GM23248 (cell line): ENCODE measurements around the gene SMIM3. TPM values are rescaled to one million over a fixed set of nuclear protein-coding genes. Genes with fewer than 3 reads are reported as not detected.
"Not testable (repeated sequence)": the region's sequence is repeated elsewhere in the genome, so short reads cannot be mapped to it uniquely, and the experiment has no call there.

ENCODE experiments used
- DNase-seq: peaks from one replicate; pipeline ENCODE4 v3.0.0-alpha.2; 2015
- H2AFZ ChIP-seq: fragments of 200-600 bp; sonication (generic); 2 replicates; pipeline ENCODE4 v1.6.1; 2016; ENCODE audit warnings: antibody characterized with exemption
- H3F3A ChIP-seq: fragments of 200-600 bp; sonication (generic); 2 replicates; pipeline ENCODE4 v1.6.1; 2016; ENCODE audit warnings: mild to moderate bottlenecking, antibody characterized with exemption, mixed run types; ENCODE audit not compliant: insufficient read depth
- H3K27ac ChIP-seq: fragments of 200-600 bp; sonication (generic); 2 replicates; pipeline ENCODE4 v1.5.1; 2016; ENCODE audit warnings: mild to moderate bottlenecking
- H3K27me3 ChIP-seq: fragments of 200-600 bp; sonication (generic); replicated peaks from 2 replicates; pipeline ENCODE4 v1.6.1; 2016; ENCODE audit warnings: mild to moderate bottlenecking; ENCODE audit not compliant: insufficient read depth
- H3K36me3 ChIP-seq: fragments of 200-600 bp; sonication (generic); 2 replicates; pipeline ENCODE4 v1.6.1; 2016; ENCODE audit warnings: low read depth, mild to moderate bottlenecking
- H3K4me1 ChIP-seq: fragments of 200-600 bp; sonication (generic); 2 replicates; pipeline ENCODE4 v1.6.1; 2016; ENCODE audit warnings: mild to moderate bottlenecking; ENCODE audit not compliant: insufficient read depth
- H3K4me2 ChIP-seq: fragments of 200-600 bp; sonication (generic); one replicate; pipeline ENCODE4 v1.6.1; 2016; ENCODE audit warnings: mild to moderate bottlenecking; ENCODE audit not compliant: unreplicated experiment
- H3K4me3 ChIP-seq: fragments of 200-600 bp; sonication (generic); 2 replicates; pipeline ENCODE4 v1.5.1; 2016; ENCODE audit warnings: mild to moderate bottlenecking
- H3K79me2 ChIP-seq: fragments of 200-600 bp; sonication (generic); 2 replicates; pipeline ENCODE4 v1.6.1; 2016; ENCODE audit warnings: mild to moderate bottlenecking; ENCODE audit not compliant: insufficient read depth
- H3K9ac ChIP-seq: fragments of 200-600 bp; sonication (generic); 2 replicates; pipeline ENCODE4 v1.6.1; 2016; ENCODE audit warnings: mild to moderate bottlenecking
- H3K9me2 ChIP-seq: fragments of 200-600 bp; sonication (generic); 2 replicates; pipeline ENCODE4 v1.6.1; 2016; ENCODE audit warnings: mixed run types, mild to moderate bottlenecking, moderate library complexity; ENCODE audit not compliant: insufficient read depth
- H3K9me3 ChIP-seq: fragments of 200-600 bp; sonication (generic); one replicate; pipeline ENCODE4 v1.6.1; 2017; ENCODE audit warnings: low read depth
- H4K20me1 ChIP-seq: fragments of 200-600 bp; sonication (generic); 2 replicates; pipeline ENCODE4 v1.6.0; 2016; ENCODE audit not compliant: insufficient read depth
- EZH2 ChIP-seq: fragments of 200-600 bp; sonication (generic); IDR thresholded peaks from 2 replicates; pipeline ENCODE4 v1.6.1; 2018; ENCODE audit warnings: antibody characterized with exemption, mild to moderate bottlenecking; ENCODE audit not compliant: insufficient read depth, poor library complexity, severe bottlenecking
- EZH2phosphoT487 ChIP-seq: fragments of 200-600 bp; sonication (generic); IDR thresholded peaks from 2 replicates; pipeline ENCODE4 v1.6.1; 2018; ENCODE audit warnings: antibody characterized with exemption, moderate library complexity, mild to moderate bottlenecking, low read depth; ENCODE audit not compliant: insufficient read depth
- whole genome bisulfite sequencing, 2 experiments: methylation state at CpG; one replicate each; pipeline ENCODE4 v1.1.6; 2015 to 2017; ENCODE audit warnings: low lambda C conversion rate in 2 of 2, low coverage in 1 of 2; ENCODE audit errors: missing lambda C conversion rate in 2 of 2; 5-methylcytosine and 5-hydroxymethylcytosine counted together
- in situ Hi-C: fragments of 300-500 bp; cut with MboI; formaldehyde crosslinking; loops from 2 replicates; pipeline ENCODE4 v1.15.0; 2020
- polyA plus RNA-seq: library from polyadenylated mRNA; unstranded; fragments of >200 nt; fragmentation: Nextera tagmentation; extraction: Ambion mirVana; gene quantifications from 2 replicates; pipeline ENCODE4 v1.2.1, GENCODE V29; 2016
- total RNA-seq: library from RNA; depleted of rRNA; stranded (reverse); fragments of >200 nt; shearing (Covaris generic); gene quantifications from 2 replicates; pipeline ENCODE4 v1.2.3, GENCODE V29; 2014

SMIM3 gene
- total and polyA plus RNA-seq, 2 experiments from 2014 or later = 73.8 to 88.3 TPM

DNA sequence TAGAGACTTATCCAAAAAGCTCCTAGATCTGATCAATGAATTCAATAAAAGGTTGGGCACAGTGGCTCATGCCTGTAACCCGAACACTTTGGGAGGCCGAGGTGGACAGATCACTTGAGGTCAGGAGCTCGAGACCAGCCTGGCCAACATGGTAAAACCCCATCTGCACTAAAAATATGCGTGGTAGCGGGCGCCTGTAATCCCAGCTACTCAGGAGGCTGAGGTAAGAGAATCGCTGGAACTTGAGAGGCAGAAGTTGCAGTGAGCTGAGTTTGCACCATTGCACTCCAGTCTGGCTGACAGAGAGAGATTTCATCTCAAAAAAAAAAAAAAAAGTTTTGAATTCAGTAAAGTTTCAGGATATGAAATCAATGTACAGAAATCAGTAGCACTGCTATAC is 39.7 kb upstream of the SMIM3 start:
- WGBS, 2 experiments = 98 to 99% methylated on average over 7 of the region's 7 CpGs
- Histone ChIP-seq H3K9me2 (no peaks in the 10 kb centered on the region), H3K4me1 (no peaks in the 10 kb centered on the region), H3F3A (no peaks in the 10 kb centered on the region), H3K27me3 (no peaks in the 10 kb centered on the region), H4K20me1 (no peaks in the 10 kb centered on the region; the same call in 1 of the 2 replicates), H3K27ac (no peak overlapping the region), H3K36me3 (peaks cover 33% of the 10 kb centered on the region), H3K79me2 (peaks cover 100% of the 10 kb centered on the region), H3K4me2 (no peak overlapping the region), H3K9ac (no peak overlapping the region), H3K4me3 (no peak overlapping the region), H3K9me3 (no peaks in the 10 kb centered on the region), H2AFZ (no peak overlapping the region)
- in situ Hi-C loops = no loop called here
- TF ChIP-seq EZH2 (no peak), EZH2phosphoT487 (no peak)
- no peak for DNase-seq

- Histone ChIP-seq H3K79me2 (peaks cover 93% of the 10 kb centered on the region), H3K9me3 (no peaks in the 10 kb centered on the region), H3K9me2 (no peaks in the 10 kb centered on the region), H3K27ac (no peak overlapping the region), H3K36me3 (peaks cover 33% of the 10 kb centered on the region), H3K4me1 (no peaks in the 10 kb centered on the region), H4K20me1 (peaks cover 3% of the 10 kb centered on the region; the same call in 1 of the 2 replicates), H3F3A (no peaks in the 10 kb centered on the region), H3K27me3 (no peaks in the 10 kb centered on the region), H2AFZ (no peak overlapping the region), H3K4me2 (no peak overlapping the region), H3K4me3 (no peak overlapping the region), H3K9ac (no peak overlapping the region)
- DNase-seq = no peak
- in situ Hi-C loops = no loop called here
- TF ChIP-seq EZH2phosphoT487 (no peak), EZH2 (no peak)
These were observed 37.6 kb upstream of the SMIM3 start for GRCh38 chr5:150740992-150741391.

GRCh38 chr5:150742455-150743141 is 36.0 kb upstream of the SMIM3 start:
- DNase-seq, in situ Hi-C loops, H3K4me1 ChIP-seq, H3K9me3 ChIP-seq, H3F3A ChIP-seq, H2AFZ ChIP-seq, H4K20me1 ChIP-seq, H3K27me3 ChIP-seq, H3K9ac ChIP-seq, H3K4me2 ChIP-seq, H3K9me2 ChIP-seq, H3K27ac ChIP-seq, H3K4me3 ChIP-seq: not testable (repeated sequence)
- WGBS, 2 experiments = 96 to 99% methylated on average over 16 to 18 of the region's 18 CpGs
- Histone ChIP-seq H3K79me2 (peaks cover 91% of the 10 kb centered on the region), H3K36me3 (peaks cover 26% of the 10 kb centered on the region)

DNA sequence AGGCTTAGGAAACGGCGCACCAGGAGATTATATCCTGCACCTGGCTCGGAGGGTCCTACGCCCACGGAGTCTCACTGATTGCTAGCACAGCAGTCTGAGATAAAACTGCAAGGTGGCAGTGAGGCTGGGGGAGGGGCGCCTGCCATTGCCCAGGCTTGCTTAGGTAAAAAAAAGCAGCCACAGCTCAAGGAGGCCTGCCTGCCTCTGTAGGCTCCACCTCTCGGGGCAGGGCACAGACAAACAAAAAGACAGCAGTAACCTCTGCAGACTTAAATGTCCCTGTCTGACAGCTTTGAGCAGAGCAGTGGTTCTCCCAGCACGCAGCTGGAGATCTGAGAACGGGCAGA is 35.4 kb upstream of the SMIM3 start:
- H3F3A ChIP-seq, H3K4me3 ChIP-seq, DNase-seq, H3K9me3 ChIP-seq, H4K20me1 ChIP-seq, H2AFZ ChIP-seq, H3K4me1 ChIP-seq, H3K9ac ChIP-seq, in situ Hi-C loops, H3K4me2 ChIP-seq, H3K9me2 ChIP-seq, H3K27me3 ChIP-seq, H3K27ac ChIP-seq: not testable (repeated sequence)
- H3K36me3 ChIP-seq = peaks cover 26% of the 10 kb centered on the region
- 90 to 99% methylated on average over 9 of the region's 9 CpGs for WGBS, 2 experiments
- H3K79me2 ChIP-seq = peaks cover 89% of the 10 kb centered on the region

DNA sequence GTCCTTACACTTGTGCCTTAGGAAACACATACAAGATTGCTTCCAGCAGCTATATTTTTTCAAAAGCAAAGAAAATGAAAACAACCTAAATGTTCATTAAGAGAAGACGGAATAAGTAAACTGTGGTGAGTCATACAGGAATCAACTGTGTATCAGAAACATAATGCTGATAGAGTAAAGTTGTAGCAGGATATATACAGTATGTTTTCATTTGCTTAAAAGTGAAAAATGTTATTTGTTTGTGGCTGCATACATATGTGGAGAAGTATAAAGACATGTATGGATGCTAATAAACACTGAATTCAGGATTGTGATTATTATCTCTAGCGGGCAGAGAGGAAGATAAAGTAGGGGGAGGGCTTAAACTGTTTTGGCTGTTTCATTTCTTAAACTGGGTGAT is 28.1 kb upstream of the SMIM3 start:
- Histone ChIP-seq H3K36me3 (peaks cover 44% of the 10 kb centered on the region), H3K79me2 (peaks cover 89% of the 10 kb centered on the region)

More for the DNA sequence above, 28.1 kb upstream of the SMIM3 start:
- no peaks in the 10 kb centered on the region for H3K9me2 ChIP-seq
- H3K9me3 ChIP-seq = no peaks in the 10 kb centered on the region
- H2AFZ ChIP-seq = no peak overlapping the region
- H3K27me3 ChIP-seq = no peaks in the 10 kb centered on the region
- DNase-seq = no peak
- H4K20me1 ChIP-seq = peaks cover under 1% of the 10 kb centered on the region; the same call in 1 of the 2 replicates
- H3K27ac ChIP-seq = no peak overlapping the region
- TF ChIP-seq EZH2 (no peak), EZH2phosphoT487 (no peak)
- no peaks in the 10 kb centered on the region for H3K4me1 ChIP-seq
- peaks cover 14% of the 10 kb centered on the region; the same call in 1 of the 2 replicates for H3F3A ChIP-seq
- WGBS, 2 experiments = 88 to 98% methylated on average over 2 of the region's 2 CpGs
- in situ Hi-C loops = no loop called here
- no peak overlapping the region for H3K4me2 ChIP-seq
- no peak overlapping the region for H3K4me3 ChIP-seq
- no peak overlapping the region for H3K9ac ChIP-seq
